NOMO-1 treated with dmso at 0.1 percent for 144 hours (cell line): Measurements from ENCODE around the gene FFAR3.

Experiments
- DNase-seq: peaks from one replicate; lab custom pipeline; 2025; ENCODE audit not compliant: unreplicated experiment; lab: John Stamatoyannopoulos, UW

Gene FFAR3

DNA sequence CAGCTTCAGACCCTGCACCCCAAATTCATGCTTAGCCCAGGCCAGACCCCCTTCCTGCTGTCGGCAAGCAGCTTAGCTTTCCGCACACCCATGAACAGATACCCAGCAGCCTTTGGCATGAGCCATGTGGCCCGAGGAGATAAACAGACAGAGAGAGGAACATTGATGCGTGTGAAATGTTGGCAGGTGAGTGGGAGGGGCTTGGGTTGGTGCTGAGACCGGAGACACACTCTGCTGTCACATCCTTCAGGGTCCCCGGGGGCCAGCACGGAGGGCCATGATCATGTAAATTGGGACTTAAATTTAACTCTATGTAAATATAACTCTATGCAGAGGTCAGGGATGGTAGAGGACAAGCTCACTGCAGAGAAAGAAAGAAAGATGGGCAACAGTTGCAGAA lies 27.8 kb upstream of the FFAR3 start:
- DNase-seq = no peak

DNA sequence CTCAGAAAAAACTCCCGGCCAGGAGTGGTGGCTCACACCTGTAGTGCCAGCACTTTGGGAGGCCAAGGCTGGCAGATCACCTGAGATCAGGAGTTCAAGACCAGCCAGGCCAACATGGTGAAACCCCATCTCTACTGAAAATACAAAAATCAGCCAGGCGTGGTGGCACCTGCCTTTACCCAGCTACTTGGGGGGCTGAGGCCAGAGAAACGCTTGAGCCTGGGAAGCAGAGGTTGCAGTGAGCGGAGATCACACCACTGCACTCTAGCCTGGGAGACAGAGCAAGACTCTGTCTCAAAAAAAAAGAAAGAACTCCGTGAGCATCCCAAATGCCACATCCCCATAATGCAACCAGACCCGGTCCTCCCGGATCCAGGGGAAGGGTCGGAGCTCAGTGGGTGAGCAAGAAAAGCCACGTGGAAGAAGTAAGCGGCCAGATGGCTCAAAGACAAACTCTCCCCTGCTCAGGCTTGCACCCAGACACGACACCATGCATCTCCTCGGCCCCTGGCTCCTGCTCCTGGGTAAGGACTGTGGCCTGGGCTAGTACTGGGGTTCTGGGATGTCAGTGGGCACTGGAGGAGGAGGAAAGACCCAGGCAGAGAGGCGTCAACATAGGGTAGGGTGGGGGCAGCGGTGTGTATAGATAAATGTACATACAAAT lies 26.6 kb upstream of the FFAR3 start:
- DNase-seq = no peak

- no peak for DNase-seq
These were observed 25.4 kb upstream of the FFAR3 start for GRCh38 chr19:35332817-35333216.

DNA sequence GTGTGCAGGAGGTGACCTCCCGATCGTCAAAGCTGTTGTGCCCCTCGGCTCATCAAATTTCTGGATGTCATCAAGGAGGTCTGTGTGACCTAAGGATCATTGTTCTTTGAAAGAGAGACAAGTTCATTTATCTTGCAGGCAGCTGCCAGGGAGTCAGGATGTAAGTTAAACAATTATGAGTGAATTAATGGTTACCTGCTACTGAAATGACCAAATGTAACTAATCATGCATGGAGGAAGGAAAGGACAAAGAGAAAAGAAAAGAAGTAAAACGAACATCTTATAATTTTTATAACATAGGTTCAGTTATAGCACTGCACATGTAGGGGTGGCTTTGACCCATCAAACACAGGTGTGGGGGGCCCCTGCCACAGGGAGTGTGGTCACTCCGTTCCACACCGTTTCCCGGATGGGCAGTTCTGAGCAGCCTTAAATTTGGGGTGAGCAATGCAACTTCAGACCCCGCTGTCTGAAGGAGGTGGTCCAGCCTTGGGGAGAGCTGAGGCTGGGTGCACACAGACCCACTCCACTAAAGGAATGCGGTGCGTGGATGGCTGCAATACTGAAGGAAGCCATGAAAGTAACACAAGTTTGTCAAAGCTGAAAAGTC lies 24.0 kb upstream of the FFAR3 start:
- no peak for DNase-seq

GRCh38 chr19:35336166-35336955 lies 21.9 kb upstream of the FFAR3 start:
- DNase-seq = no peak

DNA sequence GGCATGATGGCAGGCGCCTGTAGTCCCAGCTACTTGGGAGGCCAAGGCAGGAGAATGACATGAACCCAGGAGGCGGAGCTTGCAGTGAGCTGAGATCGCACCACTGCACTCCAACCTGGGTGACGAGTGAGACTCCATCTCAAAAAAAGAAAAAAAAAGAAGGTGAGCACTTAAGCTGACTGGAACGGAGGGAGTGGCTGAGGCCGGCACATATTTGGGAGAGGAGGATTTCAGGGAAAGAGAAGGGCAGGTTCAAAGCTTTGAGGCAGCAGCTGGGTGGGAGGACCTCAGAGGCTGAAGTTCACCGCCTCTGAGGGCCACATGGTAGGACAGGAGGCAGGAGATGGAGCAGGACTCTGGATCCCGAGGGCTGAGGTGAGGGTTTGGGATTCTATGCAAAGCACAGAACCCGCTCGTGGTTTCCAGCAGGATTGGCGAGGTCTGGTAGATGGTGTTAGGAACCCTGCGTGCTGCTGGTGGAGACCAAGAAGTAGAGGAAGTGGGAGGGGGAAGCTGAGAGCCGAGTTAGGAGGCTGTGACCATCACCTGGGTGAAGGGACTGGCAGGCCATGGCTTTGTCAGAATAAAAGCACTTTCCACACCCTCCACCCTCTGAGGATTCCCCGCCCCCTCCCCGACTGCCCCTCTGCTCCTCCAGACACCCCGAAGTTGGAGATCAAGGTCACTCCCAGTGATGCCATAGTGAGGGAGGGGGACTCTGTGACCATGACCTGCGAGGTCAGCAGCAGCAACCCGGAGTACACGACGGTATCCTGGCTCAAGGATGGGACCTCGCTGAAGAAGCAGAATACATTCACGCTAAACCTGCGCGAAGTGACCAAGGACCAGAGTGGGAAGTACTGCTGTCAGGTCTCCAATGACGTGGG lies 20.9 kb upstream of the FFAR3 start:
- DNase-seq = no peak

DNA sequence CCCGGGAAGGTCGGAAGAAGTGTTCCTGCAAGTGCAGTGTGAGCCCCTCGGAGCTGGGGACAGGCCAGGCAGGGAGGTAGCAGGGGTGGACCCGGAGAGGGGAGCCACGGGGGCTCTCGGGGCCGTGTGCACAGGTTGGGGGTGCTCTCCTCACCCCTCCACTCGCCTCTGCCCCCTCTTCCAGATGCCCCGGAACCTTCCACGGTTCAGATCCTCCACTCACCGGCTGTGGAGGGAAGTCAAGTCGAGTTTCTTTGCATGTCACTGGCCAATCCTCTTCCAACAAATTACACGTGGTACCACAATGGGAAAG lies 20.3 kb upstream of the FFAR3 start:
- no peak for DNase-seq

DNA sequence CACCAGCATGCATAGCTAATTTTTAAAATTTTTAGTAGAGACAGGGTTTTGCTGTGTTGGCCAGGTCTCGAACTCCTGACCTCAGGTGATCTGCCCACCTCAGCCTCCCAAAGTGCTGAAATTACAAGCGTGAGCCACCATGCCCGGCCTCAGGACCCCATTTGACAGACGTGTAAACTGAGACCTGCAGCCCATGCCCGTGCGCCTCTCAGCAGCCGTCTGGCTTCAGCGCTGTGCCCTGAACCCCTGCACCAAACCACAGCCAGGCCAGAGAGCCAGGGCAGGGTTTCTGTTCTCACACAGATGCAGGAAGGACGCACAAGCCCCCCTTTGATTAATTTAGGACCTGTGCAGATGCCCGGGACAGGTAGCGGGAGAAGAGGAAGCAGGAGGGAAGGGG lies 17.8 kb upstream of the FFAR3 start:
- DNase-seq = no peak

- DNase-seq = no peak
These were observed 17.3 kb upstream of the FFAR3 start for GRCh38 chr19:35341006-35341405.

GRCh38 chr19:35341565-35342225 lies 16.6 kb upstream of the FFAR3 start:
- no peak for DNase-seq

- DNase-seq = no peak
These were observed 15.8 kb upstream of the FFAR3 start for GRCh38 chr19:35342430-35342829.

DNA sequence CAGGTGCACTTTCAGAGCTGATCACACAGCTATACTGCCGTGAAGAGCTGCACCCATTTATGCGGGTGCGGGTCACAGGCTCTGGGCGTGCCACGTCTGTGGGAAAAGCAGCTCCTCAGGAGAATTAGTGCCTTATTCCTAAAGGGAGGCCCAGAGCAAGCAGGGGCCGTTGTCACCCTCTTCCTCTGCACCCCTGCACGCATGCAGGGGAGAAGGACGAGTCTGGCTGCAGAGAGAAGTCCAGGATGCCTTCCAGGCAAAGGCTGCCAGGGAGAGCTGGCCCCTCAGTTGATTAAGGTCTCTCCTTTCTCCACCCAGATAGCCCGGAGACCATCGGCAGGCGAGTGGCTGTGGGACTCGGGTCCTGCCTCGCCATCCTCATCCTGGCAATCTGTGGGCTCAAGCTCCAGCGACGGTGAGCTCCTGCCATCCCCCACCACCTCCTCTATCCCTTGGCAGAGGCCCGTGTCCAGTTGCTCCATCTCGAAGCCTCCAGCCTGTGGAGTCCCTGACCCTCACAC lies 13.7 kb upstream of the FFAR3 start:
- DNase-seq = no peak

GRCh38 chr19:35345671-35346111 lies 12.6 kb upstream of the FFAR3 start:
- no peak for DNase-seq

- no peak for DNase-seq
These were observed 11.8 kb upstream of the FFAR3 start for GRCh38 chr19:35346193-35347052.

DNA sequence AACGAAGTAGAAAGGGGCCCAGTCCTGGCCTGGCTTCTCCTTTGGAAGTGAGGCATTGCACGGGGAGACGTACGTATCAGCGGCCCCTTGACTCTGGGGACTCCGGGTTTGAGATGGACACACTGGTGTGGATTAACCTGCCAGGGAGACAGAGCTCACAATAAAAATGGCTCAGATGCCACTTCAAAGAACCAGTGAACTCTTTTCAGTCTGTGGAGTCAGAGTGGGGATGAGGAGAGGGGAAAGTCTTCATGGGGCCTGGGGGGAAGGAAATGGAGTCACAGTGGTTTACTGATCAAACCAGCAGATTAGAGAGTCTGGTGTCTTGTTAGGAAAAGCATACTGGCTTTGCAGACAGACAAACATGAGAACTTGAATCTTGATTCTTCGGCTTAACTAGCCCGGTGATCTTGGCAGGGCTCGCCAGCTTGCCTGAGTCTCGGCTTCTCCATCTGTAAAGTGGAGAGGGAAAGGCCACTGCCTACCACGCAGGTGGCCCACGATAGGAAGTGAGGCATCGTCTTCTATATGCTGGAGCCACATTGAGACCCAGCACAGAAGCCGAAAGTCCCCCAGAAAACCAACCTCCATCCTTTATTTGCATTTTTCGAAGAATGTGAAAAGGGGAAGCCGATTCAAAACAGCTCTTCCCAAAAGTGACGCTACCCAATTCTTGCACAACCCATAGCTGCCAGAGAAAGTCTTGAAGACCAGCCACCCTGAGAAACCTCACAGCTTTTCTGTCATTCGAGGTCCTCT lies 10.9 kb upstream of the FFAR3 start, which contains the start of gene FFAR1:
FFAR1 (plus strand) TSS at position 732 of the 759 bp plus-strand sequence. CDS start 3,650 bp downstream, outside the sequence.
- DNase-seq = peak; percentile 74

- DNase-seq = no peak
These were observed 10.3 kb upstream of the FFAR3 start for GRCh38 chr19:35347930-35348298.

DNA sequence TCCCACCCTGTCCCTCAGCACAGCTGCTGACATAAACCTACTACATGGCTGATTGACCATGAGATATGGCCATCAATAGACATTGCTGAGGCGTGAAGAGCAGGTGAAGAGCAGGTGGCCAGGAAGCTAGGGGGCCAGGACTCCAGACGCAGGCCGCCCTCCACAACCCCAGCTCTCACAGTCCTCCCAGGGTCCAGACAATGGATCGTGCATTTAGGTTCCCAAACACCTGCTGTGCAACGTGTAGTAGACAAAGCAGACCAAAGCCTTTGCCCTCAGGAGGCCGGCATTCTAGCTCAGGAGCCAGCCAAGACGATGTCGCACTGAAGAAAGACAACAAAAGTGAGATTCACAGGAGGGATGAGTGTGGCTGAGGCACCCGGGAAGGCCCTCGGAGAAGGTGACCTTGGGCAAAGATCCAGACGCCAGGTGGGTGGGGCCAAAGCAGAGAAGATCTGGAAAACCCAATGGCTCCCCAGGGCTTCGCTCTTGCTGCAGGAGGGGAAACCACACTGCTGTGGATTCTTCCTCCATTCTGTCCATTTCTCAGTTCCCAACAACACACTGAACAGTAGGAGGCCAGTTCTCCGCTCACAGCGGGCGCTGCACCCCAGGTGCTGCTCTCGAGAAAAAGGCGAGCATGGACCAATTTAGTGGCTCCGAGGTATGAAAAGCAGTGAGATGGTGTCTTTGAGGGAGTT lies 9.2 kb upstream of the FFAR3 start:
- DNase-seq = no peak
